NCI-H187 (cell line): ENCODE data around the gene RGPD5.
"Not testable (repeated sequence)": the region's sequence is repeated elsewhere in the genome, so short reads cannot be mapped to it uniquely, and the experiment has no call there.

Experiments used
- DNase-seq, 2 experiments: peaks; one replicate each; lab custom pipeline; 2025; lab: John Stamatoyannopoulos, UW

RGPD5 gene

GRCh38 chr2:109893736-109894135, 99.6 kb downstream of the RGPD5 start:
- DNase-seq, result not testable (repeated sequence)

- not testable (repeated sequence) for DNase-seq
Measured at GRCh38 chr2:109894141-109894540, 100.0 kb downstream of the RGPD5 start.

DNA sequence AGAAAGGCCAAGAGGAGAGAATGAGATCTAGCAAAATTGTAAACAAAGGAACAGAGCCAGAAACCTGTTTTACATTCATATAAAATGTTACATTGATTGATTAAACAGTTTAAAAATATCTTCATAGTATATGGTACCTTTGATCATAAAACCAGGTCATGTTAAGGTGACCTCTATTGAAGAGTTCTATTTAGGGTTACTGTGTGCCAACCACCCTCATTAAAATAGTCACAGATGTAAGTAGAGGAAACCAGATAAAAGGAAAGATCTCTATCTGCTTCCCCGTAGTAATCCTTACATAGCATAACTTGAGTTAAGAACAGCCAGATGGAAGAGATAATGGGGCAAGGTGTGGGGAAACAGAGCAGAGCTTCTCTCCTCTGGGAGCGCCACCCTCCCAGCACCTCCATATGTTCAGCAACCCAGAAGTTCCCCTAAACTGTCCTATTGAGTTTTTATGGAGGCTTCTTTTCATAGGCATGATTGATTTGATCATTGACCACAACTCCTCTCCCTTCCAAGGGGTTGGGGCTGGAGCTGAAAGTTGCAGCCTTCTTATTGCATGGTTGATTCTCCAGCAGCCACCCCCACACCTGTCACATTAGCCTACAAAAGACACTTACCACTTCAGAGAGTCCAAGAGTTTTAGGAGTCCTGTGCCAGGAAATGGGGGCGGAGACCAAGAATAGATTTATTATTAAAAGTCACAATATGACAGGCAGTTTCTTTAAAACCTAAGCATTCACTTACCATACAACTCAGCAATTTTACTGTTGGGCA, 101.2 kb downstream of the RGPD5 start:
- DNase-seq, result not testable (repeated sequence)

- not testable (repeated sequence) for DNase-seq
Measured at GRCh38 chr2:109896212-109896611, 102.1 kb downstream of the RGPD5 start.

DNA sequence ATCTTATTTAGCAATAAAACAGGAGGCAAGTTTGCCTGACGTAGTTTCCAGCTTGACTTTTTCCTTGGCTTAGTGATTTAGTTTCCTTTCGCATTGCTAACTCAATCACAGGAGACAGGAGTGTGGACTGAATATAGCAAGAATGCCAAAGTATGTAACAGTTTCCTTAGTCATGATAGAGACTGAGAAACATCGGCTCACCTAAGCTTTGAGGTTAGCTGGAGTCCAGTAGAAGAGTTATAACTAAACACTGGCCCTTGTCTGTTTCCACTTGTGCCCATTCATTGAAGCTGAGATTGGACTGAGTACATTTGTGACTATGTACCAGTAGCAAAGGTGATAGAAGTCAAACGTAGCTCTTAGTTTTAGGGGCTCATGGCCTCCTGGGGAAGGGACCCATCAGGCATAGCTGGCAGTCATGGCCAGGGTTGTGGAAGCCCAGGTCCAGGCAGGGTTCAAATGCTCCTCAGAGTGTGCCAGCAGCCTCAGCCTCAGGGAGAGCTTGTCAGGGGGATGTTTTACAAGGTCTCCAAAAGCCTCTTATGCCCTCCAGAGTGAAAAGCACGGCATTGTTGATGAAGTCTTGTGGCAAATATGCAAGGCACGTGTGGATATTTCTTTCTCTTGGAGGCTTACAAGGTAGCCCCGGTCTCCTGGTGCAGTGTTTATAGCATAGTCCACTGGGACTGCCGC, 103.8 kb downstream of the RGPD5 start:
- DNase-seq, result not testable (repeated sequence)

GRCh38 chr2:109898462-109899336, 104.6 kb downstream of the RGPD5 start, which contains the start of gene LIMS3:
LIMS3 (plus strand) TSS chr2:109898688; CDS start chr2:109898729, 41 bp downstream.
- DNase-seq, result not testable (repeated sequence)

DNA sequence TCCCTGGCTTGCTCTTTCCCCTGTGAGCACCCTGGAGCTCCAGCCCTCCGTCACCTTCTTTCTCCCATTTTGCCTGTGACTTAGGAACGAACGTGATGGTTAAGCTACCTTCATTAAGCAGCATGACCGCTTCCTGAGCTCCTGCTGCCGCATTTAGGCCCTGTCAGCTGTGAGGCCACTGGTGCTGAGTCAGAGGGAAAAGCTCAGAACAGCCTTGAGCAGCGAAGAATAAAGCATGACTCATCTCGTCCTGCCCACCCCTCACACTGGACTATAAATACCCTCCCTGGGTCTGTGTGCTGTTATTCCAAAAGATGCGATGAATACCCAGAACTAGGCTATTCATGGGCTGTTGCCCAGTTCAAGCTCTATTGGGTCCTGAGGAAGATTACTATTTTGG, 111.7 kb downstream of the RGPD5 start:
- DNase-seq, result not testable (repeated sequence)
